IMR-90 (cell line): Measurements from ENCODE around the gene HMGCL.

ENCODE experiments used
- CTCF ChIP-seq: conservative IDR thresholded peaks from 2 replicates; pipeline ENCODE4 v1.5.1; 2012; ENCODE audit warnings: mild to moderate bottlenecking, low read depth, low read length, improper control_type of control experiment
- POLR2A ChIP-seq: IDR thresholded peaks from 2 replicates; pipeline ENCODE4 v1.6.1; 2012; ENCODE audit warnings: mild to moderate bottlenecking, low read depth, low read length
- RCOR1 ChIP-seq: IDR thresholded peaks from 2 replicates; pipeline ENCODE4 v1.6.1; 2012; ENCODE audit warnings: mild to moderate bottlenecking, low read length, improper control_type of control experiment; ENCODE audit not compliant: insufficient replicate concordance

GRCh38 chr1:23803674-23804073, 21.6 kb downstream of the HMGCL start:
- TF ChIP-seq RCOR1 (no peak), CTCF (no peak), POLR2A (no peak)
